AG09309 (cell line): ENCODE data around the gene CCL23.

Source experiments
- DNase-seq: peaks from one replicate; pipeline ENCODE4 v3.0.0-alpha.2; 2010; ENCODE audit warnings: low read depth
- H3K4me3 ChIP-seq: 2 replicates; pipeline ENCODE4 v1.5.1; 2011; ENCODE audit warnings: mild to moderate bottlenecking, low read depth, low read length, moderate library complexity; ENCODE audit not compliant: control insufficient read depth
- CTCF ChIP-seq: IDR thresholded peaks from 2 replicates; pipeline ENCODE4 v1.5.1; 2011; ENCODE audit warnings: mild to moderate bottlenecking, low read depth, low read length, inconsistent platforms; ENCODE audit not compliant: insufficient read depth, control insufficient read depth; ENCODE audit errors: missing control alignments

Gene CCL23

DNA sequence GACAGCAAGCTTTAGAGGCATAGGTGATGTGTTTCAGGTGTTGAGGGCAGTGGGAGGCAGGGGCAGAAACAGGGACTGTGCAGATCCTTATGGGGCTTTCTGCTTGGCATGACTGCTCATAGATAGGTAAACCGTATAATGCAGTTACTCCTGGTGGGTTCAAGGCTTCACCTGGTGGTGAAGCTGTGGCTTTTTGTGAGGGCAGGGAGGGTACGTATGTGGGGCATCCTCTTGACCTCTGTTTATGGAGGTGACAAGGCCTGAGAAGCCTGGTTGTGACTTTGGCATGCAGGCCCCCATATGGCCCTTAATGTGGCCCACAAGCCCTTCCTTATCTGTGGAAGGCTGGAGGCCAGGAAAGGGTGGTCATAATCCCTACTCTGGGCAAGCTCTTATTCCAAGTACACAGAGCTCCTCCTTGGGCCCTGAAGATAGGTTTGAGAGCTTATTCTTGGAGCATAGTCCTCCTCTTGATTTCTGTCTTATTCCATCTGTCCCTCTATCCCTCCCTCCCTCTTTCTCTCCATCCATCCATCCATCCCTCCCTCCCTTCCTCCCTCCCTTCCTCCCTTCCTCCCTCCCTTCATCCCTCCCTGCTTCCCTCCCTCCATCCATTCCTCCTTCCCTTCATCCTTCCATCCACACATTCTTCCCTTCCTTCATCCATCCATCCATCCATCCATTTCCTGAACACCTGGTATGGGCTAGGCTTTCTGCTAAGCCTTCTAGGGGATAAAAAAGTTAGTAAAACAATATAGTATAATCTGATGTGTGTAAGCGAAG lies 35.2 kb downstream of the CCL23 start:
- no peak overlapping the region for H3K4me3 ChIP-seq
- TF ChIP-seq CTCF: no peak
- no peak for DNase-seq

DNA sequence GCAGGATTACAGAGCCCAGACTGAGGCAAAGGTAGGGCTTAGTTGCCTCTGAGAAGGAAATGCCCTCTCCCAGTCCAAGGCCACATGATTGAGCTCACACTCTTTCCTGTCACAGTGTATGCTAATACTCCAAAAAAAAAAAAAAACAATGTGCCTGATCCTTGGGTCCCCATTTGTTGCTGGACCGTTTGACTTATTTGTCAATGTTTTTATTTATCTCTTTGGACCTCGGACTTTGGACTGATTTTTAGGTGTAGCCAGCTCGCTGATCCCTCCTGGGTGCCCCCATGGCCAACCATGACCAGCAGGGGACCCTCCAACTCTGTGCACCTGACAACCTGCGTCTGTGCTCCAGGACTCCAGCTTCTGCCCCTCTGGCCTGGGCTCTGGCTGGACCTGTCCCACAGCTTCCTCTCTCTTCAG lies 35.9 kb downstream of the CCL23 start:
- no peak overlapping the region for H3K4me3 ChIP-seq
- no peak for DNase-seq
- no peak for TF ChIP-seq CTCF

DNA sequence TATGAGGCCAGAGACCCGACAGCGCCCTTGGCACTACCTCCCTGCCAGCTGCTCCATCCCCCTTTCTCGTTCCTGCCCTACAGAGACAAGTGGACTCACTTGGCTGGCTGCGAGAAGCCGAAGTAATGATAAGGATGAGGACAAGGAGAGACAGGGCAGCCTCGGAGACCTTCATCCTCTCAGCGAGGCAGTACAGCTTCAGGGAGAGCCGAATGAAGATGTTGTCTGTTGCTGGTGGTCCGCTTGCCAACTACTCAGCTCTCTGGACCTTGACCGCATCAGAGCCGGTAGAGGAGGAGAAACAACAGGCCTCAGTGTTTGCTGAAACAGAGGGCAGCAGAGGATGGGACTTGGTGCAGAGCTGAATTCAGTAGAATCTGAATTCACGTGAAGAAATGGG lies 36.5 kb downstream of the CCL23 start, which contains the start of gene CCL16:
Gene CCL16, minus strand, starts transcription at position 252 of the 400 bp plus-strand sequence. Its CDS starts 77 bp downstream, at position 175.
- H3K4me3 ChIP-seq: no peak within 1 kb of the TSS
- no peak for TF ChIP-seq CTCF
- DNase-seq: no peak

- H3K4me3 ChIP-seq: no peak overlapping the region
- TF ChIP-seq CTCF: no peak
- DNase-seq: no peak
These were observed 39.4 kb downstream of the CCL23 start for GRCh38 chr17:35978346-35978745.

DNA sequence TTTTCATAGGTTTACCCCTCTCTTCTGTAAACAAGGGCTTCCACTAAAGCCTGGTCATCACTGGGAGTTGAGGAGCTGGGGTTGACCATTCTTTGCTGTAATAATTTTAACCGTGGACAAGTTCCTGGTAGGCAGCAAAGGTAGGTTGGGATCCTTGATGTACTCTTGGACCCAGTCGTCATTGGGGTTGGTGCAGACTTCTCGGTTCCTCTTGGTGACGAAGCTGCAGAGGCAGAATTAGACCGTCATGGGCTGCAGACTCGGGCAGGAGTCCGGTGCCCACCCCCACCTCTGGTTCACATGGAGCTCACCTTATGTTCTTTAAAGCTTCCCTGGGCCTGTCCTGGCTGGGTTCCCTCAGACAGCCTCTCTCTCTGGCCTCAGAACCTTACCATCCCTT lies 40.3 kb downstream of the CCL23 start:
- no peak overlapping the region for H3K4me3 ChIP-seq
- no peak for DNase-seq
- no peak for TF ChIP-seq CTCF

GRCh38 chr17:35973333-35974260 lies 44.2 kb downstream of the CCL23 start:
- TF ChIP-seq CTCF: no peak
- no peak for DNase-seq
- H3K4me3 ChIP-seq: no peak overlapping the region
